Measurements from ENCODE around the gene NTRK3.

GRCh38 chr15:88060383-88060782, 196.2 kb downstream of the NTRK3 start:
- TF ChIP-seq POLR2A (IDR thresholded peaks at IDR 0.05; ENCODE audit: low read length): no peak
- TF ChIP-seq GATA1 (IDR thresholded peaks at IDR 0.05; ENCODE audit: low read depth, low read length): no peak

All from erythroblast (primary cell).